ENCODE results near the gene MVD. TPM values are rescaled to one million over a fixed set of nuclear protein-coding genes. Genes with fewer than 3 reads are reported as not detected.

The MVD gene
- total and polyA plus RNA-seq, 2 of the 13 experiments (the other 11 are each of a cell fraction or from before 2014, with no cell fraction given), result 28.1 to 187 TPM

DNA sequence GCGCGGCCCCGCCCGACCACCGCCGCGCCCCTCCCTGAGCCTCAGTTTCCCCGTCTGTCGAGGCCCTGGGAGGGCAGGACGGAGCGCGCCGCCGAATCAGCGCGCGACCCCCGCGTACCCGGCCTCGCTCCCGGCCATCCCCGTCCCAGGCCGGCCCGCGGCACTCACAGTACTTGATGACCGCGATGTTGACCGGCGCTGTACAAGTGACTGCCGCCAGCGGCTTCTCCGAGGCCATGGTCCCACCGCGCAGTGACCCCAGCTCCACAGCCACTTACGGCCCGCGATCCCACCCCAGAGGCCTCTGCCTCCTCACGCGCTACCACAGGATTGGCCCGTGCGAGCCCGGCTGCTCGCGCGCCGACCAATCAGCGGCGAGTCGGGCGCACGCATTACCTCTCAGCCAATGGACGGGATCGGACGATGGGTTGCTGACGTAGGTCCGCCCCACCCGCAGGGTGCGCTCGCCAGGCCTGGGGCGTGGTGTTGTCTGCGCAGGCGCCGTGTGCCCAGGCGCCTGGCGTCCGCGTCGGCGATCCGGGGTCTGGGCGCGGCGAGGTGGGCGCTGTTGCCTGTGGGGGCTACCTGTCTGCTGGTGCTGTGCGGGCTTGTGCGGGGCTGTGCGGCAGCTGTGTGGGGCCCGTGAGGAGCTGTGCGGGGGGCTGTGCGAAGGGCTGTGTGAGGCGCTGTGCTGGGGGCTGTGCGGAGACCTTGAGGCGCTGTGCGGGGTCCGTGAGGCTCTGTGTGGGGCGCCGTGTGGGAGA is at the start of gene MVD (continued):
- TF ChIP-seq MAFK (conservative IDR thresholded peaks at IDR 0.05 in 1 of 2, IDR thresholded peaks at IDR 0.05 in 1 of 2; ENCODE audit: low read length in 2 of 2) (no peak), ELF1 (CRISPR knock-in tag; IDR thresholded peaks at IDR 0.05) (peak; percentile 84), RBAK (CRISPR knock-in tag; IDR thresholded peaks at IDR 0.05) (peak; percentile 55; the same call in 1 of the 2 replicates), ZSCAN12 (CRISPR knock-in tag; IDR thresholded peaks at IDR 0.05) (no peak; the same call in 1 of the 2 replicates), ARNT (IDR thresholded peaks at IDR 0.05) (no peak), HMGXB3 (CRISPR knock-in tag; IDR thresholded peaks at IDR 0.05; ENCODE audit: borderline replicate concordance) (peak; percentile 95), ZMYM2 (CRISPR knock-in tag; IDR thresholded peaks at IDR 0.05) (no peak), POGZ (CRISPR knock-in tag; IDR thresholded peaks at IDR 0.05) (peak; percentile 76; the same call in 1 of the 2 replicates), SATB2 (CRISPR knock-in tag; IDR thresholded peaks at IDR 0.05) (peak; percentile 47; the same call in 1 of the 2 replicates), KLF13 (CRISPR knock-in tag; IDR thresholded peaks at IDR 0.05) (no peak; the same call in 1 of the 2 replicates), FOXO4 (CRISPR knock-in tag; conservative IDR thresholded peaks at IDR 0.05) (no peak), NFKB2 (CRISPR knock-in tag; IDR thresholded peaks at IDR 0.05; ENCODE audit: borderline replicate concordance) (no peak), ZNF703 (CRISPR knock-in tag; IDR thresholded peaks at IDR 0.05; ENCODE audit: borderline replicate concordance) (no peak; the same call in 1 of the 2 replicates), ZSCAN5A (CRISPR knock-in tag; IDR thresholded peaks at IDR 0.05; ENCODE audit: borderline replicate concordance) (peak; percentile 43; the same call in 1 of the 2 replicates), HDAC6 (IDR thresholded peaks at IDR 0.05; ENCODE audit: low read depth, low read length) (no peak), ZFX (CRISPR knock-in tag; IDR thresholded peaks at IDR 0.05; ENCODE audit: low read depth) (peak; percentile 93), CBX5 (CRISPR knock-in tag; IDR thresholded peaks at IDR 0.05; ENCODE audit: borderline replicate concordance) (no peak; the same call in 1 of the 2 replicates)
- TF ChIP-seq, protein P1, sequence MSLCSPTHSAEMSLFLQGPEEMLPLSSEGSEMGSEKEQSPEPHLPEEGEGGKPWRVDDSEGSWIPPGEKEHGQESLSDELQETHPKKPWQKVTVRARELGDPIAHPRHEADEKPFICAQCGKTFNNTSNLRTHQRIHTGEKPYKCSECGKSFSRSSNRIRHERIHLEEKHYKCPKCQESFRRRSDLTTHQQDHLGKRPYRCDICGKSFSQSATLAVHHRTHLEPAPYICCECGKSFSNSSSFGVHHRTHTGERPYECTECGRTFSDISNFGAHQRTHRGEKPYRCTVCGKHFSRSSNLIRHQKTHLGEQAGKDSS (CRISPR knock-in tag; IDR thresholded peaks at IDR 0.05; ENCODE audit: borderline replicate concordance, low read depth), result peak; percentile 60; the same call in 1 of the 2 replicates
- TF ChIP-seq, protein P2, sequence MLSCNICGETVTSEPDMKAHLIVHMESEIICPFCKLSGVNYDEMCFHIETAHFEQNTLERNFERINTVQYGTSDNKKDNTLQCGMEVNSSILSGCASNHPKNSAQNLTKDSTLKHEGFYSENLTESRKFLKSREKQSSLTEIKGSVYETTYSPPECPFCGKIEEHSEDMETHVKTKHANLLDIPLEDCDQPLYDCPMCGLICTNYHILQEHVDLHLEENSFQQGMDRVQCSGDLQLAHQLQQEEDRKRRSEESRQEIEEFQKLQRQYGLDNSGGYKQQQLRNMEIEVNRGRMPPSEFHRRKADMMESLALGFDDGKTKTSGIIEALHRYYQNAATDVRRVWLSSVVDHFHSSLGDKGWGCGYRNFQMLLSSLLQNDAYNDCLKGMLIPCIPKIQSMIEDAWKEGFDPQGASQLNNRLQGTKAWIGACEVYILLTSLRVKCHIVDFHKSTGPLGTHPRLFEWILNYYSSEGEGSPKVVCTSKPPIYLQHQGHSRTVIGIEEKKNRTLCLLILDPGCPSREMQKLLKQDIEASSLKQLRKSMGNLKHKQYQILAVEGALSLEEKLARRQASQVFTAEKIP (CRISPR knock-in tag; IDR thresholded peaks at IDR 0.05; ENCODE audit: borderline replicate concordance), result no peak

All from HepG2 (cell line).